NCI-H1105 (cell line): Measurements from ENCODE around the gene ZNF281.
"Not testable (repeated sequence)": the region's sequence is repeated elsewhere in the genome, so short reads cannot be mapped to it uniquely, and the experiment has no call there.

Experiments
- DNase-seq: peaks from one replicate; lab custom pipeline; 2025; lab: John Stamatoyannopoulos, UW

Gene ZNF281

DNA sequence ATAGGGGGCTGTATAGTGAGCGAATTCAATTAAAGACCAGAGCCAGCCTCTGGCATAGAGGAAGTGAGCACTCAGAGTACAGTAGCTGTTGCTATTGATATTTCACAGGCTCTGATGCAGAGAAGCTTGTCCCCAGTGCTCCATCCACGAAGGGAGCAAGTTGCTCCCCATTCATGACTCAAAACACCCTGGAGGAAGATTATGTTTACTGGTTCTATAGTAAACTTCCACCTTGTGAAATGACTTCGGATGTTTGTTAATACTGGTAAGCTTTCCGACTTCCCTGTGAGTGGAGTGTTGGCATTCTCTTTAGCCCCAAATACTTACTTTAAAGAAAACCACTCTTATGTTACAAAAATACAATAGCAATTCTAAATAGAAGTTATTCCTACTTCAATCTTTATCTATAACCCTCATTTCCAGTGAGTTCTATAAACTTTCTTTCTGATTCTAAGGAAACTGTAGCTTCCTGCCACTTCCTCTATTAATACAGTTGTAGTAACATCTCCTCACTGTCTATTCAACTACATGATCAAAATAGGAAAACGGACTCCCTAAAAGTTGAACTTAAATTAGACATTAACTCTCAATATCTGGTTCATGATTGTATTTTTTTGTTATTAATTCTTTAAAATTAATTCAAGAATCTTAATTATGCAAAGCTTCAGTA lies 46.4 kb downstream of the ZNF281 start:
- DNase-seq: no peak

DNA sequence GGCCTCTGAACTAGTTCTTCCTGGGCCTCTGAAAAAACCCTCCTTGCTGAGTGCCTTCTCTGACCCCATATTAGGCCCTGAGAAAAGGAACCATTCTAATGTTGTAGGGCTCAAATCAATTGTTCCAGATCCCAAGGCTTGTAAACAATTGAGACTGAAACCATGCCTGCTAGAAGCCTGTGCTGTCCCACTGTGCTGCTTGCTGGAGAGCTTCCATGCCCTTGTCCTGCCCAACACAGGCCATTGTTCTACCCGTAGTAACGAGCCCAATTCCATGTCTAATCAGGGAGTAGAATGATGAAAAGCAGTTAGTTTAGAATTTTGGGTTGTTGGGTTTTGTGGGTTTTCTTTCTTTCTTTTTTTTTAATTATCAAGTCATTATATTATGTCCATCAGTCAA lies 47.4 kb downstream of the ZNF281 start:
- DNase-seq: no peak

DNA sequence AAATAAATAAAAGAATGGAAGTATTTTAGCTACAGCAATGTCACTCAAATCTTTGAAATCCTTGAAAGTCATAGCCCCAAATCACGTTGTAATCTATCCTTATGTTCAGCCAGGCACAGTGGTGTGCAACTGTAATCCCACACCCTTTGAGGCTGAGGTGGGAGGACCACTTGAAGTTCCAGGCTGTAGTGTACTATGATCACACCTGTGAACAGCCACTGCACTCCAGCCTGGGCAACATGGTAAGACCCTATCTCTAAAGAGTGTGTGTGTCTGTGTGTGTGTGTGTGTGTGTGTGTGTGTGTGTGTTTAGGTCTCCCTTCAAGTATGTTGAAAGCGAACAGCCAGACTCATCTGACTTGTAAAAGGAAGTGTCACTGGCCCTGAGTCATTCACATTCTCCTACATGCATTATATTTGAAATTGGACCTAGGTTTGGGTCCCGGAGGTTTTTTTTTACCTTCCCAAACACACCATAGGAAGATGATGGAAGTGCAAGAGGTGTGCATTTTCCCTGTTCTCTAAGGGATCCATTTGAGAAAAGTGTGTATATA lies 50.1 kb downstream of the ZNF281 start:
- DNase-seq: no peak

DNA sequence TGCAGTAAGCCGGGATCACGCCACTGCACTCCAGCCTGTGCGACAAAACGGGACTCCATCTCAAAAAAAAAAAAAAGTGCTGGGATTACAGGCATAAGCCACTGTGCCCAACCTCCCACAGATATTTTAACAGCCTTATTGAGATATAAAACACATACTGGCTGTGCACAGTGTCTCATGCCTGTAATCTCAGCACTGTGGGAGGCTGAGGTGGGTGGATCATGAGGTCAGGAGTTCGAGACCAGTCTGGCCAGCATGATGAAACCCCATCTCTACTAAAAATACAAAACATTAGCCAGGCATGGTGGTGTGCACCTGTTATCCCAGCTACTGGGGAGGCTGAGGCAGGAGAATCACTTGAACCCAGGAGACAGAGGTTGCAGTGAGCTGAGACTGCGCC lies 51.9 kb downstream of the ZNF281 start:
- not testable (repeated sequence) for DNase-seq

DNA sequence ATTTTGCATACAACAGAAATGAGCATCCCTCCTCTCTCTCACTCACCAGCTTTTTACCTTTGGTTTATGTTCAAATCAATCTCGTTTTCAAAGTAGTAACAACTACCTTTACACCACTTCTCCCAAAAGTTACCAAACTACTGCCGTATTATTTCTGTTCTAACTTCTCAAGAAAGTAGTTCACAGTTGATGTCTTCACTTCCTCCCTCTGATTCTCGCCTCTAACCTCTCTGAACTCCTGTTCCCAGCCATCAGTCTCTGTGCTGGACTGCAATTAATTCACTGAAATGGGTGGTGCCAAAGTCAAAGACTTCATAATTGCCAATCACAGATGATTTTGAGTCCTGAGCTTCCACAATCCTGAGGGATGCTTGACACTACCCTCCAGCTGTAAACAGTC lies 54.0 kb downstream of the ZNF281 start:
- DNase-seq: no peak
